D721Med (cell line): Measurements from ENCODE around the gene YIF1B.

Source experiments
- DNase-seq: peaks from one replicate; pipeline ENCODE4 v3.0.0; 2011; ENCODE audit warnings: low spot score; ENCODE audit not compliant: insufficient read length
- FAIRE-seq: peaks from 2 replicates; lab custom pipeline; 2011; peaks lifted over from hg19 to GRCh38; lab: Jason Lieb, UNC
- TF ChIP-seq, protein P1 (sequence below): IDR thresholded peaks from 2 replicates; pipeline ENCODE4 v1.5.1; 2012; ENCODE audit warnings: mild to moderate bottlenecking, control low read depth; ENCODE audit not compliant: insufficient read depth; ENCODE audit errors: missing control alignments

The YIF1B gene

DNA sequence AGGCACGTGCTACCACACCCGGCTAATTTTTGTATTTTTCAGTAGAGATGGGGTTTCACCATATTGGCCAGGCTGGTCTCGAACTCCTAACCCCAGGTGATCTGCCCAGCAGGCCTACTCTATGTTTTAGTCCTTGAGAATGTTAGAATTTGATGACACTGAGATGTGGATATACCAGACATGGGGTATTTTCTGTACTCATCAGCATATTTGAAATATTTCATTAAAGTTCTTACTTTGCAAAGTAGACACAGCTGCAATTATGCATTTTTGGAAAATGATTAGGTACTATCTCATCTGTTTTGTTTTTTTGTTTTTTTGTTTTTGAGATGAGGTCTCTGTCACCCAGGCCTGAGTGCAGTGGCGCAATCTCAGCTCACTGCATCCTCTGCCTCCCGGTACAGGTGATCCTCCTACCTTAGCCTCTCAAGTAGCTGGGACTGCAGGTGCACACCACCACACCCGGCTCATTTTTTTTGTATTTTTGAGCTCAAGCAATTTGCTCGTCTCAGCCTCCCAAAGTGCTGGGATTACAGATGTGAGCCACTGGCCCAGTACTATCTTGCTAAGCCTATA is 38.7 kb downstream of the YIF1B start:
- FAIRE-seq (no peak), DNase-seq (no peak)
- TF ChIP-seq, protein P1, sequence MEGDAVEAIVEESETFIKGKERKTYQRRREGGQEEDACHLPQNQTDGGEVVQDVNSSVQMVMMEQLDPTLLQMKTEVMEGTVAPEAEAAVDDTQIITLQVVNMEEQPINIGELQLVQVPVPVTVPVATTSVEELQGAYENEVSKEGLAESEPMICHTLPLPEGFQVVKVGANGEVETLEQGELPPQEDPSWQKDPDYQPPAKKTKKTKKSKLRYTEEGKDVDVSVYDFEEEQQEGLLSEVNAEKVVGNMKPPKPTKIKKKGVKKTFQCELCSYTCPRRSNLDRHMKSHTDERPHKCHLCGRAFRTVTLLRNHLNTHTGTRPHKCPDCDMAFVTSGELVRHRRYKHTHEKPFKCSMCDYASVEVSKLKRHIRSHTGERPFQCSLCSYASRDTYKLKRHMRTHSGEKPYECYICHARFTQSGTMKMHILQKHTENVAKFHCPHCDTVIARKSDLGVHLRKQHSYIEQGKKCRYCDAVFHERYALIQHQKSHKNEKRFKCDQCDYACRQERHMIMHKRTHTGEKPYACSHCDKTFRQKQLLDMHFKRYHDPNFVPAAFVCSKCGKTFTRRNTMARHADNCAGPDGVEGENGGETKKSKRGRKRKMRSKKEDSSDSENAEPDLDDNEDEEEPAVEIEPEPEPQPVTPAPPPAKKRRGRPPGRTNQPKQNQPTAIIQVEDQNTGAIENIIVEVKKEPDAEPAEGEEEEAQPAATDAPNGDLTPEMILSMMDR, result no peak

GRCh38 chr19:38274739-38275138 is 41.0 kb downstream of the YIF1B start:
- no peak for FAIRE-seq
- TF ChIP-seq, protein P1, result no peak
- no peak for DNase-seq

GRCh38 chr19:38273499-38273898 is 42.2 kb downstream of the YIF1B start:
- FAIRE-seq (no peak), DNase-seq (no peak)

GRCh38 chr19:38270587-38271167 is 45.1 kb downstream of the YIF1B start:
- DNase-seq, result no peak
- TF ChIP-seq, protein P1, result no peak
- no peak for FAIRE-seq

More at GRCh38 chr19:38273499-38273898, 42.2 kb downstream of the YIF1B start:
- TF ChIP-seq, protein P1, result no peak

DNA sequence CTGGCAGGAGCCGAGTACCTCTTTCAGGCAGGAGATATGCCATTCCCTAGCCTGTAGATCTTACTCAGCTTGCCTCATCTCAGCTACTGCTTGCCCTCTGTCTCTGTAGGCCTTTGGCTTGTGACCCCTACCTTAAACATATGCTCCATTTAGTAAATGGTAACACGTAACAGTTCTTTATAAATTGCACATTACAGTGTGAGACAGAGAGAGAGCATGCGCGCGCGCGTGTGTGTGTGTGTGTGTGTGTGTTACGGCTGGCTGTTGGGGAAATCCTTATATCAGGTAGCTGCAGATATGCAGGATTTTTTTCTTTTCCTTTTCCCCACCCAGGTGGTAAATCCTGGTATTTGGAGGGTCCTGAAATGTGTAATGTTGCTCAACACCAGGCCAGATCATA is 47.2 kb downstream of the YIF1B start:
- TF ChIP-seq, protein P1, result no peak
- DNase-seq, result no peak
- no peak for FAIRE-seq

DNA sequence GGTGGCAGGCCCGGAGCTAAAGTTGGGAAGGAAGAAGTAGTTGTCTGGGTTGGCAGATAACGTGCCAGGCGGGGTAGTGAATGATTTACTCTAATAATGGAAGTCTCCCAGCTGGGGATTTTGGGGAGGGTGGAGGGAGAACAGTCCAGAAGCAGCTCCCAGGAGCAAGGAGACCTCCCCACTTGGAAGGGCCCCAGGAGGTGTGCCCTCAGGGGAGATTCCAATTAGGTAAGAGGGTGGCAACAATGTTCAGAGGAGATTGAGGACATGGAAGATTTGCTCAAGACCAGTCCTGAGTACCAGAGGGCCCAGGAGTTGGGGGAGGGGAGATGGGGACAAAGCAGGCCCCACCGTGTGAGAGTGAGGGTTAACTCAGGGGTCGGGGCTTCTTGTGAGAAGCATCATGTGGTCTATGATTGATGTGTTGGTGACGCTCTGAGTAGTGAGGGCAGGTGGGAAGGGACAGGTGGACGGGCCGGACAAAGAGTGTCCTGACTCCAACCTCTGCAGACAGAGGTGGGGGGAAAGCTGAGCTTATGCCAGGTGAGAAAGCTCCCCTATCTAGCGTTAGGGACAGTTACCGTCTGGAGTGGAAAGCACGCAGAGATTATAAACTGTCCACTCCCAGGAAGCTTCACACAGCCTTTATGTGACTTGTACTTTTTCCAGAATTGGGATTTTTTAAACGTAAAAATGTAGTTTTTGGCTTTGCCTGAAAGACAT is 47.8 kb downstream of the YIF1B start:
- DNase-seq (no peak), FAIRE-seq (no peak)
- TF ChIP-seq, protein P1, result no peak
